OCI-LY7 (cell line): Measurements from ENCODE around the gene CDH23. TPM values are rescaled to one million over a fixed set of nuclear protein-coding genes. Genes with fewer than 3 reads are reported as not detected.

Experiments used
- BruUV-seq: library from RNA; stranded (reverse); fragments of 400-500 nt; replicated peaks from 2 replicates; lab custom pipeline; 2021; lab: Mats Ljungman, UMichigan
- CTCF ChIA-PET: fragments of 300-600 bp; sonication (Branson Sonifier 250); formaldehyde crosslinking; loops from one replicate; lab custom pipeline; 2022; ENCODE audit warnings: antibody characterized with exemption; ENCODE audit not compliant: unreplicated experiment; lab: Charles Lee
- POLR2A ChIA-PET: fragments of 300-600 bp; sonication (Branson Sonifier 250); formaldehyde crosslinking; loops from one replicate; lab custom pipeline; 2022; ENCODE audit warnings: antibody characterized with exemption; lab: Charles Lee
- DNase-seq: peaks from one replicate; pipeline ENCODE4 v3.0.0-alpha.2; 2015; ENCODE audit warnings: low spot score
- H2AFZ ChIP-seq: fragments of 200-600 bp; sonication (generic), shearing (Covaris generic); 2 replicates; pipeline ENCODE4 v1.6.1; 2014; ENCODE audit warnings: mild to moderate bottlenecking, antibody characterized with exemption, low read length, moderate library complexity
- H3K27ac ChIP-seq: fragments of 200-600 bp; sonication (generic); 2 replicates; pipeline ENCODE4 v1.5.1; 2014; ENCODE audit warnings: mixed run types, low read depth, mild to moderate bottlenecking, moderate library complexity, low read length, inconsistent platforms; ENCODE audit not compliant: poor library complexity, severe bottlenecking
- H3K36me3 ChIP-seq: fragments of 200-600 bp; sonication (generic); 2 replicates; pipeline ENCODE4 v1.6.1; 2014; ENCODE audit warnings: mild to moderate bottlenecking, antibody characterized with exemption, low read length, moderate library complexity, mixed read lengths; ENCODE audit not compliant: insufficient read depth
- H3K4me1 ChIP-seq: fragments of 200-600 bp; sonication (generic); 2 replicates; pipeline ENCODE4 v1.5.1; 2014; ENCODE audit warnings: mild to moderate bottlenecking, low read length; ENCODE audit not compliant: insufficient read depth, poor library complexity, severe bottlenecking
- H3K4me2 ChIP-seq: fragments of 200-600 bp; sonication (generic); 2 replicates; pipeline ENCODE4 v1.6.1; 2014; ENCODE audit warnings: mild to moderate bottlenecking, low read length
- H3K4me3 ChIP-seq: fragments of 200-600 bp; sonication (generic); 2 replicates; pipeline ENCODE4 v1.5.1; 2014; ENCODE audit warnings: mild to moderate bottlenecking, low read depth, low read length; ENCODE audit not compliant: poor library complexity, severe bottlenecking
- H3K79me2 ChIP-seq: fragments of 200-600 bp; sonication (generic); 2 replicates; pipeline ENCODE4 v1.6.1; 2016; ENCODE audit warnings: low read depth, mild to moderate bottlenecking, low read length, moderate library complexity, mixed read lengths; ENCODE audit not compliant: insufficient read depth
- H3K9me2 ChIP-seq: fragments of 200-600 bp; sonication (generic); 2 replicates; pipeline ENCODE4 v1.6.1; 2016; ENCODE audit warnings: mild to moderate bottlenecking, low read length, mixed read lengths; ENCODE audit not compliant: insufficient read depth
- H3K9me3 ChIP-seq: fragments of 200-600 bp; sonication (generic); 2 replicates; pipeline ENCODE4 v1.6.1; 2014; ENCODE audit warnings: mild to moderate bottlenecking, mixed run types, low read length, mixed read lengths
- H4K20me1 ChIP-seq: fragments of 200-600 bp; sonication (generic); 2 replicates; pipeline ENCODE4 v1.6.1; 2014; ENCODE audit warnings: mild to moderate bottlenecking, antibody characterized with exemption, low read length, moderate library complexity, mixed read lengths; ENCODE audit not compliant: insufficient read depth
- EZH2phosphoT487 ChIP-seq: fragments of 200-600 bp; sonication (generic); IDR thresholded peaks from 2 replicates; pipeline ENCODE4 v1.6.1; 2018; ENCODE audit warnings: low read depth, borderline replicate concordance, mild to moderate bottlenecking, mixed run types, antibody characterized with exemption, low read length, moderate library complexity, mixed read lengths
- intact Hi-C: fragments of 100-400 bp; cut with micrococcal nuclease; formaldehyde crosslinking; loops from one replicate; pipeline ENCODE4 v1.10.0; 2022; ENCODE audit not compliant: unreplicated experiment
- total RNA-seq, 2 experiments: library from RNA; depleted of rRNA in 1 of 2; stranded (reverse); fragments of >200 nt in 1 of 2; shearing (Covaris generic) in 1 of 2; gene quantifications; 2 replicates each; pipeline ENCODE4 v1.2.3, GENCODE V29; 2014 to 2022
- TF ChIP-seq, protein P1 (sequence below): fragments of 200-600 bp; sonication (generic); conservative IDR thresholded peaks from 2 replicates; pipeline ENCODE4 v1.5.1; 2014; ENCODE audit warnings: mild to moderate bottlenecking, antibody characterized with exemption, low read length, moderate library complexity, mixed read lengths

The CDH23 gene
- total RNA-seq, 2 experiments from 2014 or later: 0.92 to 9.9 TPM

GRCh38 chr10:71521504-71522441, 125.1 kb downstream of the CDH23 start:
- DNase-seq: no peak
- Histone ChIP-seq H3K27ac (no peak overlapping the region), H3K4me3 (no peak overlapping the region), H3K4me1 (no peaks in the 10 kb centered on the region), H3K36me3 (no peaks in the 10 kb centered on the region), H4K20me1 (no peaks in the 10 kb centered on the region), H3K4me2 (no peak overlapping the region), H3K79me2 (no peaks in the 10 kb centered on the region), H3K9me3 (no peaks in the 10 kb centered on the region), H2AFZ (no peak overlapping the region), H3K9me2 (no peaks in the 10 kb centered on the region)
- intact Hi-C loops: no loop called here
- BruUV-seq: no TSS peak
- POLR2A ChIA-PET: no interaction called here
- CTCF ChIA-PET: interaction anchor here (0.6 to 1.4 kb wide), 2 partner anchors 77 to 183 kb away, joined by 3 read pairs; no protein-coding TSS in a partner anchor
- TF ChIP-seq EZH2phosphoT487: no peak
- TF ChIP-seq, protein P1, sequence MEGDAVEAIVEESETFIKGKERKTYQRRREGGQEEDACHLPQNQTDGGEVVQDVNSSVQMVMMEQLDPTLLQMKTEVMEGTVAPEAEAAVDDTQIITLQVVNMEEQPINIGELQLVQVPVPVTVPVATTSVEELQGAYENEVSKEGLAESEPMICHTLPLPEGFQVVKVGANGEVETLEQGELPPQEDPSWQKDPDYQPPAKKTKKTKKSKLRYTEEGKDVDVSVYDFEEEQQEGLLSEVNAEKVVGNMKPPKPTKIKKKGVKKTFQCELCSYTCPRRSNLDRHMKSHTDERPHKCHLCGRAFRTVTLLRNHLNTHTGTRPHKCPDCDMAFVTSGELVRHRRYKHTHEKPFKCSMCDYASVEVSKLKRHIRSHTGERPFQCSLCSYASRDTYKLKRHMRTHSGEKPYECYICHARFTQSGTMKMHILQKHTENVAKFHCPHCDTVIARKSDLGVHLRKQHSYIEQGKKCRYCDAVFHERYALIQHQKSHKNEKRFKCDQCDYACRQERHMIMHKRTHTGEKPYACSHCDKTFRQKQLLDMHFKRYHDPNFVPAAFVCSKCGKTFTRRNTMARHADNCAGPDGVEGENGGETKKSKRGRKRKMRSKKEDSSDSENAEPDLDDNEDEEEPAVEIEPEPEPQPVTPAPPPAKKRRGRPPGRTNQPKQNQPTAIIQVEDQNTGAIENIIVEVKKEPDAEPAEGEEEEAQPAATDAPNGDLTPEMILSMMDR: no peak

DNA sequence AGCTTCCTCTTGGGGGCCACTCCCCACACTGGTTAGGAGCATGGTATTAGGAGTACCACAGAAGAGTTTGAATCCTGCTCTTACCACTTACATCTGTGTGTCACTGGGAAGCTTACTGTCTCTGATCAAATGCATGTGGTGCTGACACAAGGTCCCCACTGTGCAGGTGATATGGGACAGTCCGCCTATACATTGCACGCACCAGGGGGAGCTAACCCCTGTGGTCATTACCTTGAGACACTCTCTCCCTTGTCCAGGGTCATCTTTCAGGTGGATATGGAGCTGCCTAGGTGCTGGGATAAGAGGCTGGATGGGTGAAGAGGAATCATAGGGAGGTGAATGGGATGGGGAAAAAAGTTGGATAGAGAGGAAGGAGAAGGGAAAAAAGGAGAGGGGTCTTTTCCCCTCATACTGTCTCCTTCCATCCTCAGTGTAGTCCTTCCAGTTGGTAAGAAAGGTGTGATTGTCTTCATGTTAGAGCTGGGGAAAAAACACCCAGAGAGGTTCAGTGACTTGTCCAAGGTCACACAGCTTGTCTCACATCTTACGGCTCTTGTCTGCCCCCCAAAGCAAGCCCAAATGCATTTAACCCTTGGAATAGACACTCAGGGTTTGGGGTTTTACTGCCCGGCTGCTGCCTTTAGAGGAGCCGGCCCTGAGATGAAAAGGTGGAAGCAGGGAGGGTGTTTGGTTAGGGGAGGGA, 125.9 kb downstream of the CDH23 start:
- Histone ChIP-seq H4K20me1 (no peaks in the 10 kb centered on the region), H3K4me3 (no peak overlapping the region), H3K4me1 (no peaks in the 10 kb centered on the region), H3K4me2 (no peak overlapping the region), H3K79me2 (no peaks in the 10 kb centered on the region), H2AFZ (no peak overlapping the region), H3K9me2 (no peaks in the 10 kb centered on the region), H3K9me3 (no peaks in the 10 kb centered on the region), H3K27ac (no peak overlapping the region), H3K36me3 (no peaks in the 10 kb centered on the region)
- intact Hi-C loops: no loop called here
- BruUV-seq: no TSS peak
- POLR2A ChIA-PET: no interaction called here
- no peak for TF ChIP-seq EZH2phosphoT487
- TF ChIP-seq, protein P1: 0 out of 2 replicates have a peak, but pooled peaks have one; percentile 25
- CTCF ChIA-PET: interaction anchor here (0.6 to 1.4 kb wide), 3 partner anchors 78 to 268 kb away, joined by 3 read pairs; no protein-coding TSS in a partner anchor
- DNase-seq: peak; percentile 10
